ENCODE data around the gene TENM4.

TENM4 gene

GRCh38 chr11:79434283-79434682, 6.5 kb downstream of the TENM4 start:
- ATAC-seq (ENCODE audit: insufficient read depth, low read depth) (no peak), DNase-seq (no peak)
- Histone ChIP-seq H2AFZ (ENCODE audit: low read depth, low read length) (no peak overlapping the region), H3K4me1 (ENCODE audit: insufficient read depth, low read length) (no peaks in the 10 kb centered on the region), H3K27me3 (ENCODE audit: insufficient read depth, low read length, poor library complexity) (peaks cover 5% of the 10 kb centered on the region), H3K27ac (ENCODE audit: low read length) (no peak overlapping the region), H3K4me2 (ENCODE audit: insufficient read depth, low read length) (no peak overlapping the region), H3K4me3 (ENCODE audit: low read depth in 1 of 2, low read length in 2 of 2) (no peak overlapping the region), H3K36me3 (ENCODE audit: insufficient read depth, low read length) (no peaks in the 10 kb centered on the region), H3K9ac (ENCODE audit: low read depth, low read length) (no peak overlapping the region), H3K9me3 (ENCODE audit: insufficient read depth, low read length, severe bottlenecking) (no peaks in the 10 kb centered on the region), H3K79me2 (ENCODE audit: insufficient read depth, low read length) (no peaks in the 10 kb centered on the region), H4K20me1 (ENCODE audit: insufficient read depth, low read length) (no peaks in the 10 kb centered on the region)
- TF ChIP-seq CTCF (IDR thresholded peaks at IDR 0.05; ENCODE audit: borderline replicate concordance, extremely low read depth, low read length, poor library complexity, severe bottlenecking) = no peak
- TF ChIP-seq EZH2 (IDR thresholded peaks at IDR 0.05; ENCODE audit: borderline replicate concordance, low read depth, low read length, severe bottlenecking) = no peak

DNA sequence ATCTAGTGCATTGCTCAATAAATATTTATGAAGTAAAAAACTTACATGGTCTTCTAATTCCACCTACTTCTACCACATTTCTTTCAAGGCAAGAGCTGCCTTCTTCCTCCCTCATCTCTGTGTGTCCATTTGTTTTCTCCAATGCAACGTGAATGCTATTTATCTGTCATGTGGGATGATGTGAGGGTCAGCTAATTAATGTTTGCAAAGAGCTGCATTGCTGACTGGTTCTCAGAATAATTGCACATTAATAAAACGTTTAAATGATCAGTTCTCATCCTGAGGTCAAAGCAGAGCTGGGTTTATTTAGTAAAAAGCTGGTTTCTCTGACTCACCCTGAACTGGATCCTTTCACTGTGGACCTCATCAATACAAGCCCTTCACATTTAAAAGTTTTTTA, 8.7 kb downstream of the TENM4 start:
- DNase-seq (no peak), ATAC-seq (ENCODE audit: insufficient read depth, low read depth) (no peak)
- Histone ChIP-seq H3K4me3 (ENCODE audit: low read depth in 1 of 2, low read length in 2 of 2) (no peak overlapping the region), H3K9ac (ENCODE audit: low read depth, low read length) (no peak overlapping the region), H3K36me3 (ENCODE audit: insufficient read depth, low read length) (no peaks in the 10 kb centered on the region), H3K27ac (ENCODE audit: low read length) (no peak overlapping the region), H4K20me1 (ENCODE audit: insufficient read depth, low read length) (no peaks in the 10 kb centered on the region), H3K4me2 (ENCODE audit: insufficient read depth, low read length) (no peak overlapping the region), H3K4me1 (ENCODE audit: insufficient read depth, low read length) (no peaks in the 10 kb centered on the region), H2AFZ (ENCODE audit: low read depth, low read length) (no peak overlapping the region), H3K9me3 (ENCODE audit: insufficient read depth, low read length, severe bottlenecking) (no peaks in the 10 kb centered on the region), H3K79me2 (ENCODE audit: insufficient read depth, low read length) (no peaks in the 10 kb centered on the region), H3K27me3 (ENCODE audit: insufficient read depth, low read length, poor library complexity) (peaks cover 5% of the 10 kb centered on the region)
- TF ChIP-seq CTCF (IDR thresholded peaks at IDR 0.05; ENCODE audit: borderline replicate concordance, extremely low read depth, low read length, poor library complexity, severe bottlenecking) (no peak), EZH2 (IDR thresholded peaks at IDR 0.05; ENCODE audit: borderline replicate concordance, low read depth, low read length, severe bottlenecking) (no peak)

GRCh38 chr11:79431535-79431934, 9.3 kb downstream of the TENM4 start:
- Histone ChIP-seq H3K79me2 (ENCODE audit: insufficient read depth, low read length) (no peaks in the 10 kb centered on the region), H3K36me3 (ENCODE audit: insufficient read depth, low read length) (no peaks in the 10 kb centered on the region), H3K9me3 (ENCODE audit: insufficient read depth, low read length, severe bottlenecking) (no peaks in the 10 kb centered on the region), H3K9ac (ENCODE audit: low read depth, low read length) (no peak overlapping the region), H3K27me3 (ENCODE audit: insufficient read depth, low read length, poor library complexity) (peaks cover 5% of the 10 kb centered on the region), H3K4me2 (ENCODE audit: insufficient read depth, low read length) (no peak overlapping the region), H3K4me3 (ENCODE audit: low read depth in 1 of 2, low read length in 2 of 2) (no peak overlapping the region), H2AFZ (ENCODE audit: low read depth, low read length) (no peak overlapping the region), H3K27ac (ENCODE audit: low read length) (no peak overlapping the region), H4K20me1 (ENCODE audit: insufficient read depth, low read length) (no peaks in the 10 kb centered on the region), H3K4me1 (ENCODE audit: insufficient read depth, low read length) (no peaks in the 10 kb centered on the region)
- ATAC-seq (ENCODE audit: insufficient read depth, low read depth) (no peak), DNase-seq (no peak)
- no peak for TF ChIP-seq EZH2 (IDR thresholded peaks at IDR 0.05; ENCODE audit: borderline replicate concordance, low read depth, low read length, severe bottlenecking)
- TF ChIP-seq CTCF (IDR thresholded peaks at IDR 0.05; ENCODE audit: borderline replicate concordance, extremely low read depth, low read length, poor library complexity, severe bottlenecking) = no peak

DNA sequence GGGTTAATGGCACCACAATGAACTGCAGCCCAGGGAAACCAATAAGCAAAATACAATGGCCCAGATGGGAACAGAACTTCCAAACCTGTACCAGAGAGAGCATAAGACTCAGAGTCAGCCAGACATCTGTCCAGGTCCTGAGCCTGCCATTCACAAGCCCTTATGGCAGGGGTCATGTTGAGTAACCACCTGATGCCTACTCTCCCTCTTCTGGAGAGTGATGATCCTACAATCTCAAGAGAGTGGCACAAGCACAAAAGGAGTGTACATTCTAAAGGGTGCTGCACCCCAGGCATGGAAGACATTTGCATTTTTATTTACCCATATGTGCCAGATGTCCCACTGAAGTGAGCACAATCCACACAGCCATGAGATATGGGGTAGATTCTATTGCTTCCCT, 10.6 kb downstream of the TENM4 start:
- Histone ChIP-seq H3K4me2 (ENCODE audit: insufficient read depth, low read length) (no peak overlapping the region), H3K79me2 (ENCODE audit: insufficient read depth, low read length) (no peaks in the 10 kb centered on the region), H3K27me3 (ENCODE audit: insufficient read depth, low read length, poor library complexity) (peaks cover 5% of the 10 kb centered on the region), H3K4me1 (ENCODE audit: insufficient read depth, low read length) (no peaks in the 10 kb centered on the region), H2AFZ (ENCODE audit: low read depth, low read length) (no peak overlapping the region), H3K9me3 (ENCODE audit: insufficient read depth, low read length, severe bottlenecking) (no peaks in the 10 kb centered on the region), H3K9ac (ENCODE audit: low read depth, low read length) (no peak overlapping the region), H3K36me3 (ENCODE audit: insufficient read depth, low read length) (no peaks in the 10 kb centered on the region), H3K27ac (ENCODE audit: low read length) (no peak overlapping the region), H4K20me1 (ENCODE audit: insufficient read depth, low read length) (no peaks in the 10 kb centered on the region), H3K4me3 (ENCODE audit: low read depth in 1 of 2, low read length in 2 of 2) (no peak overlapping the region)
- no peak for TF ChIP-seq CTCF (IDR thresholded peaks at IDR 0.05; ENCODE audit: borderline replicate concordance, extremely low read depth, low read length, poor library complexity, severe bottlenecking)
- DNase-seq (no peak), ATAC-seq (ENCODE audit: insufficient read depth, low read depth) (no peak)

Data from DND-41 (cell line).